Caki2 (cell line): ENCODE data around the gene ZNF138. TPM values are rescaled to one million over a fixed set of nuclear protein-coding genes. Genes with fewer than 3 reads are reported as not detected.

Experiments
- DNase-seq: peaks from one replicate; pipeline ENCODE4 v3.0.0-alpha.2; 2015; ENCODE audit warnings: low read depth
- in situ Hi-C: cut with HindIII; loops from 2 replicates; pipeline ENCODE4 v1.10.0; 2016; ENCODE audit warnings: low sequenced_read_pairs, low pct_unique_long_range_greater_than_20kb, mixed read lengths
- total RNA-seq: library from RNA; depleted of rRNA; stranded (reverse); fragments of >200 nt; shearing (Covaris generic); gene quantifications from 2 replicates; pipeline ENCODE4 v1.2.3, GENCODE V29; 2014; ENCODE audit warnings: low replicate concordance

ZNF138 gene
- total RNA-seq, 1 experiment from 2014 or later = 2.9 TPM

DNA sequence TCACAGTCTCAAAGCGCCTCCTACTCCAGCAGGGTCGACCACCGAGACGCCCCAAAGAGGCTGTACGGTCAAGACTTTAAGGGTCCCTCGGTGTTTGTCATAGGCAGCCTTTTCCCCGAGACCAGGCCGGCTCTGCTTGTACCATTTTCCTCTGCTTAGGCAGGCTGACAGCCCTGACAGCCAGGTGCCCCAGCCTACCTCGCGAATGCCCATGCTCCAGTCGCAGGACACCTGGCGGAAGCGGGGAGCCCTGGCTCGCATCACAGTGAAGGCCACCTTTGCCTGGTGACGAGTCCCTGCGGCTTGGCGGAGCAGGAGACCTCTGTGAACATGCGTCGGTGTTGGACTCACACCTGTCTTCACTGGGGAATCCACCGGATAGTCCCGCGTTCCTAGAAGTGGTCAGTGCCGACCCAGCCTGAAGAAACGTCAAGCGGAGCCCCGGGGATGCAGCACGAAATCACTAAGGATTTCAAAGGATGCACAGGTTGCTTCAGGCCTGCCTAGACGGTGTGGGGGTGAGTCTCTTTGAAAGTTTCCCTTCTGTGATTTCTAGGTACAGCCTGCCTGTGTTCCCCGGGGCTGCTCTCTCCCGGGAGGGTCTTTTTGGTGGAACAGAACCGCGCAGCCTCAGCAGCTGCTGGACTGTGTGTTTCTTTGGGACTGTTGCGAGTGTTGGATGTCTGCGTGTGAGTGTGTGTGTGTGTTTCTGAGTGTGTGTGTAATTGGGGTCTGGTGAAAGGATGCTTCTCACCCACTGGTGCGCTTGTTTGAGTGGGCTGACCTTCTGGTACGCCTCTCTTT lies 78.3 kb downstream of the ZNF138 start:
- DNase-seq = no peak
- in situ Hi-C loops = no loop called here

- no peak for DNase-seq
- in situ Hi-C loops = no loop called here
Measured at GRCh38 chr7:64873155-64873500, 78.9 kb downstream of the ZNF138 start.

DNA sequence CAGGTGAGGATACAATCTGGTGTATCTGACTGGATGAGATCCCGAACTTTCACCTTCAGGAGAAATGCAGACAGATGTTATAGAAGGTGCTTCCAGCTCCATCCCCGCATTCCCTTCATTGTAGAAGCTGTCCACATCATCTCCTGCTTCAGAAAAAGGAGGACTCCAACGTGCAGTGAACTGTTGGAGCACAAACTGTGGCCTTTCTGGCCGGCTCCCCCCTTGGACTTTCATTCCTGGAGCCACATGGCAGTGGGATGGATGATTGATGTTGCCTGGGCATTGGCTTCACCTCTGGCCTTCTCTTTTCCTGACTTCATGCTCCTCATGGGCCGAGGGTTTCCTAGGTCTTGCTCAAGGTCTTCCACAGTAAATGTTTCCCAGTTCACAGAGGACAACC lies 79.3 kb downstream of the ZNF138 start:
- in situ Hi-C loops = no loop called here
- DNase-seq = no peak

GRCh38 chr7:64874114-64874513 lies 79.9 kb downstream of the ZNF138 start:
- in situ Hi-C loops = no loop called here
- DNase-seq = no peak

DNA sequence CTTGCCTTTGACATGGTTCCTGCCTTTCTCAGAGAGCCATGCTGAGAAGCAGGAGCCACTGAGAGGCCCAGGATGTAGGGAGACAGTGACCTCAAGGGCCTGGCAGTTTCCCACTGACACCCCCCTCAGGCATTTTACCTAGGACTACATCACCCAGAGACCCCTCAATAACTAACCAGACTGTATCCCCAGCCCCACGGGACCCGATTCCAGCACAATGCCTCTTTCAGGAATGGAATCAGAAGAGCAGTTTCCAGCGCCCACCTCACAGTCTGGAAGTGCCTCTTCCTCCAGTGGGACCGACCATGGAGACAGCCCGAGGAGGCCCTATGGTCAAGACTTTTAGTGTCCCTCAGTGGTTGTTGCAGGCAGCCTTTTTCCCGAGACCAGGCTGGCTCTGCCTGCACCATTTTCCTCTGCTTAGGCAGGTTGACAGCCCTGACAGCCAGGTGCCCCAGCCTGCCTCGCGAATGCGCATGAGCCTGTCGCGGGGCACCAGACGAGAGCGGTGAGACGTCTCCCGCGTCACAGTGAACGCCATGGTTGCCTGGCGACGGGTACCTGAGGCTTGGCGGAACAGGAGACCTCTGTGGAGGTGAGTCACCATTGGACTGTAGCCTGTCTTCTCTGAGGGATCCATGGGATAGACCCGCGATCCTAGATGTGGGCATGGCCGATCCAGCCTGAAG lies 80.5 kb downstream of the ZNF138 start:
- DNase-seq = no peak
- in situ Hi-C loops = no loop called here

DNA sequence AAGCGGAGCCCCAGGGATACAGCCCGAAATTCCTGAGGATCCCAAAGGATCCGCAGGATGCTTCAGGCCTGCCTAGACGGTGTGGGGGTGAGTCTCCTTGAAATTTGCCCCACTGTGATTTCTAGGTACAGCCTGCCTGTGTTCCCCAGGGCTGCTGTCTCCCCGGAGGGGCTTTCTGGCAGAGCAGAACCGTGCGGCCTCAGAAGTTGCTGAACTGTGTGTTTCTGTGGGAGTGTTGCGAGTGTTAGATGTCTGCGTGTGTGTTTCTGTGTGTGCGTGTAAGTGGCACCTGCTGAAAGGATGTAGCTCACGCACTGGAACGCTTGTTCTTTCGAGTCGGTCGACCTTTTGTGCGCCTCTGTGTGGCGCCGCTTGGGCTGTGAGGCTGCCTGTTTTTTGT lies 81.0 kb downstream of the ZNF138 start:
- in situ Hi-C loops = no loop called here
- DNase-seq = no peak

DNA sequence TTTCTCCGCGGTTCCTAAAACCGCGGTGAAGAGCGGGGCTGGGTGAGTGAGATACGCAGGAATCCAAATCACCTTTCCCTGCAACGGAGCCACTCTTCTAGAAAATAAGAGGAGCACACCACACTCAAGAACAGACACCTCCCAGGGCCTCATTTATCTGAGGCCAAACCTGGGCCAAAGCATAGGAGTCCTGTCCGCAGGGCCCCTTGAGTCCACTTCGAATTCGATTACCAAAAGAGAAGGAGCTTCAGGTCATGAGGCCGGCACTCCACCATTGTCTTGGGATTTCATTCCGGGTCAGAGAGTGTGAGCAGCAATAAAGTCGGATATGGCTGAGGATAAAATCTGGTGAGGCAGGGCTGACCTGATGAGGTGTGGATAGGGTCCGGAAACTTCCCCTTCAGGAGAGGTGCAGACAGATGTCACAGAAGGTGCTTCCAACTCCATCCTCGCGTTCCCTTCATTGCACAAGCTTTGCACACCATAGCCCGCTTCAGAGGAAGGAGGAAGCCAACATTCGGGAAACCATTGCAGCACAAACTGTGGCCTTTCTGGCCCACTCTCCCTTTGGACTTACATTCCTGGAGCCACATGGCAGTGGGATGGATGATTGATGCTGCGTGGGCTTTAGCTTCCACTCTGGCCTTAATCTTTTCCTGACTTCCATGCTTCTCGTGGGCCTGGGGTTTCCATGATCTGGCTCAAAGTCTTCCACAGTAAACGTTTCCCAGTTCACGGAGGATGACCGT lies 81.6 kb downstream of the ZNF138 start:
- DNase-seq = no peak
- in situ Hi-C loops = no loop called here

DNA sequence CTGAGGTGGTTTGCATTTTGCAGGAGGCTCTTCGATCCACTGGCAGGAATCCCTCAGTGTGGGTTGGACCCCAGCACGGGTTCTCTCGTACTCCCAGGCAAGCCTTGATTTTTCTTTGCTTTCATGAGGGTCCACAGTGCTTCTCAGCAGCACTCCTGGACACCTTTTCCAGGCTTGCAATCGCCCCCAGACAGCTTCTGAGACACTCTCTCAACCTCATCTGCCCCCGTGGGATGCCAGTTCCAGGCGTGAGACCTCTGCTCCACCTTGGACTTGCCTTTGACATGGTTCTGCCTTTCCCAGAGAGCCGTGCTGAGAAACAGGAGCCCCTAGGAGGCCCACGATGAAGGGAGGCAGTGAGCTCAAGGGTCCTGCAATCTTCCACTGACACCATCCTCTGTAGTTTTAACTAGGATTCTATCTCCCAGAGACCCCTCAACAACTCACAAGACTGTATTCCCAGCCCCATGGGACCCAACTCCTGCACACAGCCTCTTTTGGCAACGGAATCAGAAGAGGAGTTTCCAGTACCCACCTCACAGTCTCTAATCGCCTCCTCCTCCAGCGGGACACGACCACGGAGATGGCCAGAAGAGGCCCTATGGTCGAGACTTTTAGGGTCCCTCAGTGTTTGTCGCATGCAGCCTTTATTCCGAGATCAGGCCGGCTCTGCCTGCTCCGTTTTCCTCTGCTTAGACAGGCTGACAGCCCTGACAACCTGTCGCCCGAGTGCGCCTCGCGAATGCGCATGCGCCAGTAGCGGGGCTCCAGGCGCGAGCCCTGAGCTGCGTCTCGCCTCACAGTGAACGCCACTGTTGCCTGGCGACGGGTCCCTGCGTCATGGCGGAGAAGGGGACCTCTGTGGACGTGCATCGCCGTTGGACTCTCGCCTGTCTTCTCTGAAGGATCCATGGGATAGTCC lies 82.8 kb downstream of the ZNF138 start:
- DNase-seq = no peak
- in situ Hi-C loops = no loop called here

DNA sequence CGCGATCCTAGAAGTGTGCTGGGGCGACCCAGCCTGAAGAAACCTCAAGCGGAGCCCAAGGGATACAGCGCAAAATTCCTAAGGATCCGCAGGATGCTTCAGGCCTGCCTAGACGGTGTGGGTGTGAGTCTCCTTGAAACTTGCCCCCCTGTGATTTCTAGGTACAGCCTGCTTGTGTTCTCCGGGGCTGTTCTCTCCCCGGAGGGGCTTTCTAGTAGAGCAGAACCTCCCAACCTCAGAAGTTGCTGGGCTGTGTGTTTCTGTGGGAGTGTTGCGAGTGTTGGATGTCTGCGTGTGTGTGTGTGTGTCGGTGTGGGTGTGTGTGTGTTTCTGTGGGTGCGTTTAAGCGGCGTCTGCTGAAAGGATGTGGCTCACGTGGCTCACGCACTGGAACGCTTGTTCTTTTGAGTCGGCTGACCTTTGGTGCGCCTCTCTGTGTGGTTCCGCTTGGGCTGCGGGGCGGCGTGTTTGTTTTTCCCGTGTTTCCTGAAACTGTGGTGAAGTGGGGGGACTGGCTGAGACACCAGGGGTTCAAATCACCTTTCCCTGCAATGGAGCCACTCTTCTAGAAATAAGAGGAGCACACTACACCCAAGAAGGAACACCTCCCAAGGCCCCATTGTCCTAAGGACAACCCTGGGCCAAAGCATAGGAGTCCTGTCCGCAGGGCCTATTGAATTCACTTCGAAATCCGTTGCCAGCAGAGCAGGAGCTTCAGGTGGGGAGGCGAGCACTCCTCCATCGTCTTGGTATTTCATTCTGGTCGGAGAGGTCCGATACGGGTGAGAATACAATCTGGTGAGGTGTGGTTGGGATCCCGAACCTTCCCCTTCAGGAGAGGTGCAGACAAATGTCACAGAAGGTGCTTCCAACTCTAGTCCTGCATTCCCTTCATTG lies 83.7 kb downstream of the ZNF138 start:
- in situ Hi-C loops = no loop called here
- no peak for DNase-seq

DNA sequence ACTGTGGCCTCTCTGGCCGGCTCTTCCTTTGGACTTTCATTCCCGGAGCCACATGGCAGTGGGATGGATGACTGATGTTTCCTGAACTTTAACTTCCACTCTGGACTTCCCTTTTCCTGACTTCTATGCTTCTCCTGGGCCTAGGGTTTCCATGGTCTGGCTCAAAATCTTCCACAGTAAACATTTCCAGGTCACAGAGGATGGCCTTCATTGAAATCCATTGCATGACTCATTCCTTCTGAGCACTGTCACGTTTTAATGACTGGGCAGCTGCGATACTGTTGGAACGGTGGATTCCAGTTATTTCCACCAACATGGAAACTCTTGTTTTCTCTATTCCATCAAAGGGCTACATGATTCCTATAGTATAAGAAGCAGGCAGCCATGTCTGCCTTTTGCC lies 84.5 kb downstream of the ZNF138 start:
- DNase-seq = peak; percentile 16
- in situ Hi-C loops = no loop called here

- no peak for DNase-seq
- in situ Hi-C loops = no loop called here
Measured at GRCh38 chr7:64879086-64879730, 85.0 kb downstream of the ZNF138 start.

DNA sequence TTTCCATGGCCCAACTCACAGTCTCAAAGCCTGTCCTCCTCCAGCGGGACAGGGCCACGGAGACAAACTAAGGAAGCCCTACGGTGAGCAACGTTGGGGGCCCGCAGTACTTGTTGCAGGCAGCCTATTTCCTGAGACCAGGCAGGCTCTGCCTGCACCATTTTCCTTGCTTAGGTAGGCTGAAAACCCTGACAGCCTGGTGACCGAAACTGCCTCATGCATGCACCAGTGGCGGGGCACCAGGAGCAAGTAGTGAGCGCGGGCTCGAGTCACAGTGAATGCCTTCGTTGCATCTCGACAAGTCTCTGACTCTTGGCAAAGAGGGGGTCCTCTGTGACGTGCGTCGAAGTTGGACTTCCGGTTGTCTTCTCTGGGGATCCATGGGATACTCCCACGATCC lies 85.6 kb downstream of the ZNF138 start:
- in situ Hi-C loops = no loop called here
- DNase-seq = no peak

GRCh38 chr7:64880322-64881297 lies 86.4 kb downstream of the ZNF138 start:
- in situ Hi-C loops = no loop called here
- DNase-seq = no peak

DNA sequence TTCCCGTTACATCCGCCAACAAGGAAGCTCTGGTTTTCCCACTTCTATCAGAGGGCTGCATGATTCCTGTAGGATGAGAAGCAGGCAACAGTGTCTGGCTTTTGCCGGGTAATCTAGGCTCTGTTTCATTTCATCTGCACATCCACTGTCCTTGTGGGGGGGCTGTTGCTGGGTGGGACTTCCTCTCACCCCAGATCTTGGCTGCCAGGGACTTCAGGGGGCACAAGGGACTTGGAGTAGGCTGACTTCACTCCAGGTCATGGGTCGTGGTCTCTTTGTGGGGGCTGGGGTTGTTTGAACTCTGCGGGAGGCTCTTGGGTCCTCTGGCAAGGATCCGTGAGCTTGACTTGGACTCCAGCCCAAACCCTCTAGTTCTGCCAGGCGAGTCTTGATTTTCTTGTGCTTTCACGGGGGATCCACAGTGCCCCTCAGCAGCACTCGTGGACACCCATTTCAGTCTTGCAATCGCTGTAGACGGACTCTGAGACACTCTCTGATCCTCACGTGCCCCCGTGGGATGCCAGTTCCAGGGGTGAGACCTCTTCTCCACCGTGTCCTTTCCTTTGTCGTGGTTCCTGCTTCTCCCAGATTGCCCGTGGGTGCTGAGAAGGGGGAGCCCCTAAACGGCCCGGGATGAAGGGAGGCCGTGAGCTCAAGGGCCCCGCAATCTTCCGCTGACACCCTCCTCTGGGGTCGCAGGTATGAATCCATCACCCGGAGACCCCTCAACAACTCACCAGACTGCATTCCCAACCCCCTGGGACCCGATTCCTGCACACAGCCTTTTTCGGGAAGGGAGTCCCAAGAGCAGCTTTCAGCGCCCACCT lies 87.4 kb downstream of the ZNF138 start:
- in situ Hi-C loops = no loop called here
- no peak for DNase-seq
